Forelimb muscle (tissue), 1 donor: Measurements from ENCODE around the gene SDCCAG8. TPM values are rescaled to one million over a fixed set of nuclear protein-coding genes. Genes with fewer than 3 reads are reported as not detected.
"Not testable (repeated sequence)": the region's sequence is repeated elsewhere in the genome, so short reads cannot be mapped to it uniquely, and the experiment has no call there.

Source experiments
- DNase-seq: peaks from one replicate; pipeline ENCODE4 v3.0.0-alpha.2; 2013; ENCODE audit warnings: low read depth
- polyA plus RNA-seq: library from polyadenylated mRNA; unstranded; fragments of 120-200 nt; gene quantifications from one replicate; pipeline ENCODE4 v1.2.1, GENCODE V29; 2013; ENCODE audit not compliant: insufficient read length

Gene SDCCAG8
- polyA plus RNA-seq, 1 donor = 22.9 TPM

GRCh38 chr1:243332440-243332839, 76.6 kb downstream of the SDCCAG8 start:
- DNase-seq = no peak

- no peak for DNase-seq
These were observed 79.5 kb downstream of the SDCCAG8 start for GRCh38 chr1:243335292-243335691.

DNA sequence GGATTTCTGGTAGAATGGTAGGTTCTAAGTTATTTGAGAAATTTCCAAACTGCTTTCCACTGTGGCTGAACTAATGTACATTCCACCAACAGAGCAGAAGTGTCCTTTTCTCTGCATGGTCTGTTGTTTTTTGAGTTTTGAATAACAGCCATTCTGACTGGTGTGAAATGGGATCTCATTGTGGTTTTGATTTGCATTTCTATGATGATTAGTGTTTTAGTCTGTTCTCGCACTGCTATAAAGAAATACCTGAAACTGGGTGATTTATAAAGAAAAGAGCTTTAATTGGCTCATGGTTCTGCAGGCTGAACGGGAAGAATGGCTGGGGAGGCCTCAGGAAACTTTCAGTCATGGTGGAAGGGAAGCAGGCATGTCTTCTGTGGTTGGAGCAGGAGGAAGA, 80.3 kb downstream of the SDCCAG8 start:
- DNase-seq = no peak

GRCh38 chr1:243338848-243339247, 83.0 kb downstream of the SDCCAG8 start:
- DNase-seq = not testable (repeated sequence)

DNA sequence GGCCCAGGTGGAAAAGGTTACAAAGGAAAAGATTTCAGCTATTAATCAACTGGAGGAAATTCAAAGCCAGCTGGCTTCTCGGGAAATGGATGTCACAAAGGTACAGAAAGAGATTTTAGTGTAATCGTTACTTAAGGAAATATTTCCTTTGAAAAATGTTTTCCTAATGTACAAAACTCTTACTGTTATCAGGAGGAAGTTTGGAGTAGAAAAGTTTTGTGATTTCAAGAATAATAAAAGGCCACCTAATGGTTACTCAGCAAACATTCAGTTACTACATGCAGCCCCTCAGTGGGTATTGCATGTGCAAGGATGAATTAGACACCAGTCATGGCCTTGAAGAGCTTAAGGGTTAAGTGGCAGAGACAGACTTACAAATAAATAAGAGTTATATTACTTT, 85.2 kb downstream of the SDCCAG8 start:
- no peak for DNase-seq

DNA sequence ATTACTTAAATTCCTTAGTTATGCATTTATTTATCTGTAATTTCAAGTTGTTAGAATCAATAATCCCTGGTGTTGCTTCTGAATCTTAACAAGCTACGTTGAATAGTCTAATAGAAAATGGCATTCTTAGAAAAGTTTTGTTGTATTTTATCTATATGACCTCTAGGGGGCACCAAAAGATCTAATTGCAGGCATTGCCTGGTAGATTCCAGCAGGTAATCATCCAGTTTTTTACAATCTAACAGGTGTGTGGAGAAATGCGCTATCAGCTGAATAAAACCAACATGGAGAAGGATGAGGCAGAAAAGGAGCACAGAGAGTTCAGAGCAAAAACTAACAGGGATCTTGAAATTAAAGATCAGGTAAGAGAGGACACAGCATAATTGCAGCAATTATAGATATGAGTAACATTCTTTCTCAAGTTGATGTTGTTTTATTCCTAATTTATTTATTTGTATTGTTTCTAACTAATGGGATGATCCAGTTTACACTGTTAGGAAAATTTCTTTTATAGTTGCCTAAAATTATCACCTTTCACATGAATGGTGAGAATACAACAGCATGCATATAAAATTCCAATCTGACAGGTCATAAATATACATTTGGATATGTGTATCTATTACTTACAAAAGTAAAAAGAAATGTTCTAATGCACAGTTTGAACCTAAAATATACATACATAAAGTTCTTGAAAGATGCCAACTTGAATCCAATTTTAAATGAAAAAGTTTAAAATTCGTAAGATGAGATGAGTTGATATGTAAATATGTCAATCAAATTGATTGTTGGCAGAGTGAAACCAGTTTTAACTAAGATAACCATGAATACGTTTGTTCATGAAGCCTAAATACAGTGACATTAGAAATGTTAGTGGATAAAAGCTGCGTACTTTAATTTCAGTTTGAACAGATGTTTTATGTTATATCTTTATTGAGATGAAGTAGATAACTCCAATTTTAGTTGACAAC, 88.4 kb downstream of the SDCCAG8 start:
- DNase-seq = peak; percentile 20

DNA sequence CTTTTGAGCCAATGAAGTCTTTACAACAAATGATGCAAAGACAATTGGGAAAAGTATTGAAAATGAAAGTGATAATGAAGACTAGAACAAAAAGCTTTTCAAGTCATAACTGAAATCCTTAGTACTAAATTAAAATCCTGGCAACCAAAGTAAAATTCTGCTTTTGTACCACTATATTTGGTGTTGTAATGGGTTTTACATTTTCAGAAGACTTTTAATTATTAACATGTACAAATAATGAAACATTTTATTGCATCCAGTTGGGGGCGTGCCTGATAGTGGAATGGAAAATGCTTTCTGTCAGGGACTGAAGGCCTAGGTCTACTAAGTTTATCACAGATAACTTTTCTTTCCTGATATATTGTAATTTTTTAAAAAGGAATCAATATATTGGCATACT, 89.4 kb downstream of the SDCCAG8 start:
- no peak for DNase-seq

DNA sequence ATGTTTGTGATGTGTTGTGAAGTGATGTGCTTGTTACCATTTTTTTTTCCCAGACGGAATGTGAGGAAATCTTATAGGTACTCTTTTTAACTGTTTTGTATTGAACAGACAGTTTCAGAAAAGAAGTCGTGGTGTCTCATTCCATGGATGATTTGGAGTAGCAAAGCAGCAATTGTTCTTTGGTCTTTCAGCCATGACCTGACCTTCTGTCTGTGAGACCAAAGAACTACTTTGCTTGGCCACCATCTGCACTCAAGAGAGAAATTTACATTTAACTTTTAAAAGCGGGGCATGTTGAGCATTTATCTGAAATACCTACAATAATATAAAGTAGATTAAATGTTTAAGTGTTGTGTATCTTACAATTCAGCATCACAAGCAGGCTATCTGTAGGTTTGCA, 90.2 kb downstream of the SDCCAG8 start:
- no peak for DNase-seq

- DNase-seq = no peak
These were observed 90.6 kb downstream of the SDCCAG8 start for GRCh38 chr1:243346468-243346867.

DNA sequence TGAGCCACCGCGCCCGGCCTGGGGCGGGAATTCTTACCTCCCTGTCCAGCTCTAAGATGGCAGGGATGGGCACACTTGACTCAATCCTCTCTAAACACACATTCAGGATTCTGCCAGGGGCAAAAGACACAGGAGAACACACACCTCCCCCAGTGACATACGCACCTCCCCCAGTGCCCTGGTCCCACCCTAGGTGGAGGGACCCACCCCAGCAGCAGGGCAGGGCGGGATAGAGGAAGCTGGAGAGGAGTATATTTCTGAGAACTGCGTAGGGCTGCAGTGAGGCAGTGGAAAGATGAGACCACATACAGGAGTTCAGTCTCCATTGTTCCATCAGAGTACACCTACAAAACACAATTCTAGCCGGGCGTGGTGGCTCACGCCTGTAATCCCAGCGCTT, 92.5 kb downstream of the SDCCAG8 start:
- no peak for DNase-seq

GRCh38 chr1:243349128-243349527, 93.3 kb downstream of the SDCCAG8 start:
- no peak for DNase-seq

- DNase-seq = no peak
These were observed 95.5 kb downstream of the SDCCAG8 start for GRCh38 chr1:243351337-243351736.

- no peak for DNase-seq
These were observed 98.8 kb downstream of the SDCCAG8 start for GRCh38 chr1:243354511-243355153.

- DNase-seq = no peak
These were observed 108.0 kb downstream of the SDCCAG8 start for GRCh38 chr1:243363832-243364231.

DNA sequence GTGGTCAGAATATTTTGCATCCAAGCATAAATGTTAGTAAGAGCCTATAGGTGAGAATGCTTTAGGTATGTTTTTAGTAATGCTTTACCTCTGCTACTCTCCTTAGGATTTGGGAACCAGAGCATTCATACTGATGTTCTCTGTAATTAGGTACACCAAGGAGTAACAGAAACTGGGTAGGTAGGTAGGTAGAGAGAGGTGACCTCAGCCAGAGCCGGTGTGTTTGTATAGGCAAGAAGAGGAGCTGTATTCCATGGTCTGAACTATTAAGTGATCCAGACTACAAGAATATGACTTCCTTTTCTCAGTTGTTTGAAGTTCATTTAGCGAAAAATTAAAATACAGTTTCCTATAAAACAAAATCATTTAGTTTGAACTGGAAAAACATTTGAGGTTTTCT, 108.5 kb downstream of the SDCCAG8 start:
- DNase-seq = no peak

- DNase-seq = no peak
These were observed 109.0 kb downstream of the SDCCAG8 start for GRCh38 chr1:243364866-243365265.

- no peak for DNase-seq
These were observed 111.5 kb downstream of the SDCCAG8 start for GRCh38 chr1:243367314-243367713.

- DNase-seq = no peak
These were observed 118.6 kb downstream of the SDCCAG8 start for GRCh38 chr1:243374412-243374811.

DNA sequence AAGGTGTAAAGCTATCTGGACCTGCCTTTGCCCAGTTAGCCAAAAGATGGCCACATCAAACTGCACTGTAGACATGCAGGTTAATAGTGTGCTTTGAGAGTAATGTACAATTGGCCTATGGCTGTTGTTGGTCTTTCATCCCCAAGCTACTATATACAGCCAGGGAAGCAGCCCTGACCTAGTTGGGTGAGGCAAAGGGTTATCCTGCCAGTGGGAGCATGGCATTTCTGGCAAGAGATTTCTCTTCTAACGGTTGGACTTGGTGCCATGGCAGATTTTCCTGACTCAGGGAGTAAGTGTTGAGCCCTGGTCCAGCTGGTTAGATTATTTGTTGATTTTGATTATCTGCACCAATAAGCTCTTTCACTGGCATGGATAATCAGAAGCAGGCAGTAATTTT, 119.8 kb downstream of the SDCCAG8 start:
- DNase-seq = no peak

GRCh38 chr1:243378669-243379068, 122.8 kb downstream of the SDCCAG8 start:
- DNase-seq = no peak

GRCh38 chr1:243379208-243379607, 123.4 kb downstream of the SDCCAG8 start:
- no peak for DNase-seq

DNA sequence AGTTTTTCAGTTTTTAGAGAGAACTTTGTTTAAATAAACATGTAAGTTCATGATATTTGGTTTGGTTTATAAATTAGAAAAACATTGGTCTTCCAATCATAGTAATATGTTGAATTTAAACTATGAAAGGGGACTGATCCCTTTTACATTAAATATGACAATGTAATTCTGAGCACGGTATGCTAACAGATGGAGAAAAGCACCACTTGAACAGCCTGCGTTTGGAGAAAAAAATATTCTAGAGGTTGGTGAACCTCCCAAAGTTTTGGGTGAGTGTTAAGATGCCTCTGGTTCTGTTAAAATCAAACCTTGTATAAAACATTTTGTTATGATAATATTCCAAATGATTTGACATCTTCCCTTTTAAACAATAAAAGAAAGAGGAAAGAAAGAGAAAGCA, 123.9 kb downstream of the SDCCAG8 start:
- DNase-seq = no peak

DNA sequence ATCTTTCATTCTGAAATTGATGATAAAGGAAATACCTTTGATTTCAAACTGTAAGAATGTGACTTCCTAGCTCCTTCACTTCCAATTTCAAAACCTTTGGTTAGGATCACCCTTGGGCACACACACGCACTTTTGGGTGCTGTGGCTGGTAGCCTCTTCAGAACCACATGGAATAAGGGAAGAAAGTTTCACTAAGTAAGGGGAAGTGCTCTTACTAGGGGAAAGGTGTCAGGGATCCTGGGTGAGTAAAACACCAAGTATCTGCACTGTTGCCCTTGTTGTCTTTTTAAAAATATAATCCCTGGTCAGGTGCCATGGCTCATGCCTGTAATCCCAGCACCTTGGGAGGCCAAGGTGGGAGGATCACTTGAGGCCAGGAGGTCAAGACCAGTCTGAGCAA, 132.4 kb downstream of the SDCCAG8 start:
- DNase-seq = no peak
